NCI-H1092 treated with DMSO at 0.1 percent for 48 hours (cell line): Measurements from ENCODE around the gene IL1B.
A peak's percentile ranks its signal among the peaks of the same experiment; 100 is the strongest.
"Not testable (repeated sequence)": the region's sequence is repeated elsewhere in the genome, so short reads cannot be mapped to it uniquely, and the experiment has no call there.

Experiments used
- DNase-seq: peaks from one replicate; lab custom pipeline; 2025; lab: John Stamatoyannopoulos, UW

IL1B gene

GRCh38 chr2:112836695-112837117, at the start of gene IL1B:
Gene IL1B, minus strand, starts transcription at chr2:112836779. Its CDS starts 550 bp downstream, at chr2:112836229.
- no peak for DNase-seq

GRCh38 chr2:112886291-112886690, 49.7 kb upstream of the IL1B start:
- no peak for DNase-seq

GRCh38 chr2:112885506-112885902, 48.9 kb upstream of the IL1B start:
- DNase-seq, result no peak

DNA sequence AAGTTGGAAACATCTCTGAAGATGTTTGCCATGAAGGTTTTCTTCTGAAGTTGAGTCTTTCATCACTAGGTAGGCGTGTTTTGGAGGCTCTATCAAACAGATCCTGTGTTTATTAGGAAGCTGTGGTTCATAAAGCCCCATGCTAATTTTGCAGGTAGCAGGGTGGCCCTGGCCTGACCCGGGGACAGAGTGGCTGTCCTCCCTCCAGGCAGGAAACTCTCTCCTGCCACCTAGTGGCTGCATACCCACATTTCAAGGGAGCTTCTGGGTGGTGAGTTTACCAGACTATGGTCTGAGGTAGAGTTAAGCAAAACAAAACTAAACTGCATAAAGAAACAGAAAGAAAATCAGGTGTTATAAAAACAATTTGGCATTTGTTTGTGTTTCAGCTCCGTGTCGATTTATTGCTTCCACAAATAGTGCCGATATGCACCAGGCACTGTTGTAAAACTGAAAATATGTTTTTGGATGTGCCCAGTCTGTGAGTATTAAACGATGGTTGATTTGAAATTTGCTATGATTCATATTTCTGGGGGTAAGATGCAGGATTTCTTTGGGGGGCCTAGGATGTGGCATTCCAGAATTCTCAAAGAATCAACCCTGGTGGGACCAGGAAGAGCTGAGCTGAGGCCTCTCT, 48.4 kb upstream of the IL1B start:
- no peak for DNase-seq

GRCh38 chr2:112883669-112884068, 47.1 kb upstream of the IL1B start:
- DNase-seq, result no peak

DNA sequence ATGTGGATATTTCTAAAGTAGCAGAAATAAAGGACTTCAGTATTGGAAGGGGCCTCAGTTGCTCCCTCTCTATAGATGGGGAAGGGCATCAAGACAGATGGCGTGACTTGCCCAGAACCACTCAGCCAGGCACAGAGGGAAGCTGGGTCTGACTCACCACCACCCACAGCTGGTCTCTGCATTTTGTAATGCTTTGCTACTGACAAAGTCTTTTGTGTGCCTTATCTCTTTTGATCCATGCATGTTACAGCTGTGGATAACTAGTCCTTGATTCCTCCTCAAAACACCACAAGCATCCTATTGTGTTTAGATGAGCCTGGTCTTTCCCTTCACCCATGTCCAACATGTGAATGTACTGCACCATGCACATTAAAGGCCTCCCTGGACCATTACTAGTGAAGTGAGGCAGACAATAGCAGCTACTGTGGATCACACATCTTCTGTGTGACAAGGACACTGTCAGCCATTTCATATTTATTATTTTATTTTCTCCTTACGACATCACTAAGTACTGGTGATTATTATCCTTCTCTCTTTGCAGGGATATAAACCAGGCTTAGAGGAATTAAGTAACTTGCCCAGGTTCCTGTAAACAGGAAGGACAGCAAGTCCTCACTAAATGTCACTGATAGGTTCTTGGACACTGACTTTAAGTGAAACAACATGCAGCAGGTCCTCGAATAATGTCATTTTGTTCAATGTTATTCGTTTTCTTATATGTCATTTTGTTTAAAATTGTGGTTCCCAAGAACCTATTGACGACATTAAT, 44.8 kb upstream of the IL1B start:
- DNase-seq, result no peak

GRCh38 chr2:112880696-112881095, 44.1 kb upstream of the IL1B start:
- DNase-seq, result no peak

- no peak for DNase-seq
Measured at GRCh38 chr2:112880091-112880531, 43.5 kb upstream of the IL1B start.

GRCh38 chr2:112879491-112880041, 43.0 kb upstream of the IL1B start:
- DNase-seq, result no peak

- DNase-seq, result no peak
Measured at GRCh38 chr2:112877423-112877822, 40.8 kb upstream of the IL1B start.

DNA sequence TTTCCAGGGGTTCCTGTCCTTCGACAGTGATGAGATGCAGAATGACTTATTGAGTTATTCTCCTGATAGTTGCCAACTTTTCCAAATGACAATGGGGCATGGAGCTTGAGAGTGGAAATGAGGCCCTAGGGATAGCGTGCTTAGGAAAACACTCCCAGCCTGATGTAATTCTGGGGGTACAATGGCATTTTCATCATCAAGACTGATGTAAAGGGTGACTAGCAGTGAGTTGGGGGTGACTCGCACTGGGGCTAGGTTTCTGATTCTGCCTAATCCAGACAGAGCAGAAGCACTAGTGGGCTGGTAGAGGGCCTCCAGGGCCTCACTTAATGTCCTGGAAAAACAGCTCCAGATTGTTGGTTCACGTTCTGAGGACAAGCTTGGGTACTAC, 40.4 kb upstream of the IL1B start:
- no peak for DNase-seq

DNA sequence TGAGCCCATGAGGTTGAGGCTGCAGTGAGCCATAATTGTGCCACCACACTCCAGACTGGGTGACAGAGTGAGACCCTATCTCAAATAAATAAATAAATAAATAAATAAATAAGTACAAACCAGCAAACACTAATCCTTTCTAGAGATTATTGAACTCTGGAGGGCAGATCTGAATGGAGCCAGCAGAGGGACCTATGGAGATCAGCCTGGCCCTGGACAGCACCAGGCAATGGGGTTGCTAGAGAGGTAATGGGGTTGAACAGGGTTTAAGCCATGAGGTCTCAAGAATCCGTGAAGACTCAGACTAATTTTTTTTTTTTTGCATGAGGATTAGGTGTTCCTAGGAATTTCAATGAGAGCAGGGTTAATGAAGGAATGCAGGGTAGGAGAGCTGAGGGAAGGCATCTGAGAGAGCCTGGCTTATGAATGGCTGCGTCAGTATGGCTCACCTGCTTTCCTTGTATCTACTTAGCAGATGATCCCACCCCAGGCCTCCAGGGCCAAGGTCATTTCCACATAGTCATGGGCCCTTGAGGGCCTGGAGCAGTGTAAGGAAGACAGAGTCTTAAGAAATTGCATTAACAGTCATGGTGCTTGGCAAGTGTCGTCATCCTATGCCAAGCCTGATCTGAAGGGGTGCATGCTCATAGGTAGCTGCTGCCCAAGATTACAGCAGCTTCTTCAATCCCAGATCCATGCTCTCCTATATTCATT, 39.8 kb upstream of the IL1B start:
- DNase-seq, result no peak

- DNase-seq, result no peak
Measured at GRCh38 chr2:112870841-112871835, 34.6 kb upstream of the IL1B start.

DNA sequence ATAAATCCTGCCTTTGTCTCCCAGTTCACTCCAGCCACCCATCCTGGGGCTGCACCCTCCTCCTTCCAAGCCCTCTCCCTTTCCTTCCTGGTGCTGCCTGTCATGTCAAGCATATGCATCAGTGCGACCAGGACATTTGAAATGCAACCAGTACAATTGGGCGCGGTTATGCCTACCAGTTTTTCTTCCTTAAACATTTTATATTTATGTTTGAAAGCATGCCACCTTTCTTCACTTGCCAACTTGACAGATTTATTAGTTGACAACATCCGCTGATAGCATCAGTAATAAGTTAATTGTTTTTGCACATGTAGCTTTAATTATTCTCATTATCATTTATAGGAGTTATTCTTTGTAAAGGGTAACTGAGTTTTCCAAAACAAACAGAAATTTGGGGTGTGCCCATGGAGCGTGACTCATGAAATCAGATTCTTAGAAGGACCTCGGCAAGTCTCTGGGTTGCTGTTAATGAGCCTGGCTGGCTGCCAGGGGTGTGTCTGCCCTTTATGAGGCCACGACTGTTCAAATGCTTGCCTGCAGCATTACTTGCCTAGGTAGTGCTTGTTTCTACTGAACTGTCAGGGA, 32.8 kb upstream of the IL1B start:
- peak; percentile 4 for DNase-seq

DNA sequence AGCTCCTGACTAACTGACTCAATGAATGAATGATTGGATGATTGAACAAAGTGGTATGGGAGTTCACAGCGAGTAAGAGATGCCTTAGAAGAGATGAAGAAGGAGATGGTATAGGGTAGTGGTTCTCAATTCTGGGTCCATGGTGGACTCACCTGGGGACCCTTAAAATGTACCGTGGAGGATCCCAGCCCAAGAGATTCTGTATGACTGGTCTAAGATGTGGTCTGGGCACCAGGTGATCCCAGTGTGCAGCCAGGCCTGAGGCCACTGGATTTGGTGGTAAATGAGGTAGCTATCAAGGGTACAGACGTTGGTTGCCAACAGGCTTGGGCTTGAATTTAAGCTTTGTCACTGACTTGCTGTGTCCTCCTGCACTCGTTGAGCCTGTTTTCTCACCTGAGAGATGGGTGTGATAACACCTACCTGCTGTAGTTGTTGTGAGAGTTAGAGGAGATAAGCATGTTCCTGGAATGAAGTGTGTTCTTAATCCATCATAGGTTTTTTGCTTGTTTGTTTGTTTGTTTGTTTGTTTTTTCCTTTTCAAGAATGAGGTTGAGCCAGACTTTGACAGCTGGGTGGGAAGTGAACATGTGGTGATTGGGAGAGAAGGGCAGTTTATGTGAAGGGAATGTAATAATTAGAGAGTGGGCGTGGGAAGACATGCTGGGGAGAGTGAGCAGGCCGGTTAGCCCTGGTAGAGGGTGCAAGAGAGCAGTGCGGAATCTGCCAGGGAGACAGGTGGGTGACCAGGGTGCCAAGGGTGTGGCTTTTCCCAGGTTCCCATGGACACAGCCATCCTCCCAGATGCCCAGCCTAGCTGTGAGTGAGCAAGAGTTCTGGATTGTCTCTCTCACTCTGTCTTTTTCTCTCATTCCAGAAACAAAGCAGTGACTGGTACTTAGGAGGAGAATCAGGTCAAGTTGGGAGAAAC, 31.4 kb upstream of the IL1B start:
- DNase-seq, result no peak

DNA sequence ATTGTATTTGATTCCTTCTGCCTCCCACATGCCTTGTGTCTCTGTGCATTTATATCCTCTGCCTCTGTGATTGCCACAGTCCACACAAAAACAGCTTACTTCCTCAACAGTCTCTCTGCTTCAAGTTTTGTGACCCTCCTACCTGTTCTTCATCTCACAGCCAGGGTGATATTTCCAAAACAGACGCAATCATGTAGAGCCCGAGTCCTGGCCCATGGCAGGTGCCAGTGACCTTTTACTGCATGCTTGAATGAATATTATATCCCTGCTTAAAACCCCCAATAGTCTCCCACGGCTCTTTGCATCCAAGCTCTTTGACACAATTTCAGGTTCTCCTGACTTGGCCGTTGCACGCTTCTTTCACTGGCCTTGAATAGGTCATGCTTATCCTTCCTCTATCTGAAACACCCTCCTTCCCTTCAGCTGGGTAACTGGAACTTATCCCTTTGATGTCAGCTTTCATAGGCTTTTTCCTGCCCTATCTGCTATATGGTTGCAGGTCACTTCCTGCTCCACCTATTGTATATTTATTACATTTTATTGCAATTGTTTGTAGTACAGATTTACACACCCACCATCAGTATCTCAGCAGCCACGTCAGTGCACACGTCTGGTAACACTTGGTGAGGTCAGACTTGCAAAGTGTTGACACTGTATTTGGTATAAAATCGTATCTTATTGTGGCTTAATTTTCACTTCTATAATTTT, 29.7 kb upstream of the IL1B start:
- DNase-seq, result no peak

- DNase-seq, result no peak
Measured at GRCh38 chr2:112864072-112864471, 27.5 kb upstream of the IL1B start.

DNA sequence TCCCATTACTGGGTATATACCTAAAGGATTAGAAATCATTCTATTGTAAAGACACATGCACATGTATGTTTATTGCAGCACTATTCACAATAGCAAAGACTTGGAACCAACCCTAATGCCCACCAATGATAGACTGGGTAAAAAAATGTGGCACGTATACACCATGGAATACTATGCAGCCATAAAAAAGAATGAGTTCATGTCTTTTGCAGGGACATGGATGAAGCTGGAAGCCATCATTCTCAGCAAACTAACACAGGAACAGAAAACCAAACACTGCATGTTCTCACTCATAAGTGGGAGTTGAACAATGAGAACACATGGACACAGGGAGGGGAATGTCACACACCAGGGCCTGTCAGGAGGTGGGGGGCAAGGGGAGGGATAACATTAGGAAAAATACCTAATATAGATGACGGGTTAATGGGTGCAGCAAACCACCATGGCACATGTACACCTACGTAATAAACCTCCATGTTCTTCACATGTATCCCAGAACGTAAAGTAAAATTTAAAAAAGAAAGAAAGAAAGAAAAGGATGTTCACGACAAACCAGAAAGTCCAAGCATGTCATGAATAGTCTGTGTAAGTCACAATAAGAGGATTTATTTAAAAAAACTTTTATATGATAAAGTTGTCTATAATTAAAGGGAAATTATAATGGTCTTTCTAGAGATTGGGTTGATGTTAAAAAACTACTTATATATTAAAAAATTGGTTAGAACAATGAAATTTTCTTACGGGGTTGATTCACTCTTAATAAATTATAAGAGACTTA, 23.0 kb upstream of the IL1B start:
- not testable (repeated sequence) for DNase-seq
